GM21619 (cell line): ENCODE results near the gene WT1.
"Not testable (repeated sequence)": the region's sequence is repeated elsewhere in the genome, so short reads cannot be mapped to it uniquely, and the experiment has no call there.

ENCODE experiments used
- ATAC-seq: cut with Tn5 transposase; IDR thresholded peaks from one replicate; pipeline ENCODE4 v1.9.1; 2021; ENCODE audit not compliant: unreplicated experiment

The WT1 gene

GRCh38 chr11:32388871-32389770 is 46.2 kb downstream of the WT1 start:
- no peak for ATAC-seq

- ATAC-seq: no peak
Measured at GRCh38 chr11:32388365-32388764, 47.0 kb downstream of the WT1 start.

- ATAC-seq: no peak
Measured at GRCh38 chr11:32387411-32387810, 47.9 kb downstream of the WT1 start.

GRCh38 chr11:32386770-32387377 is 48.5 kb downstream of the WT1 start:
- no peak for ATAC-seq

GRCh38 chr11:32385998-32386397 is 49.3 kb downstream of the WT1 start:
- ATAC-seq: no peak

- no peak for ATAC-seq
Measured at GRCh38 chr11:32382339-32383049, 52.8 kb downstream of the WT1 start.

GRCh38 chr11:32381179-32381578 is 54.2 kb downstream of the WT1 start:
- ATAC-seq: no peak

GRCh38 chr11:32379719-32380118 is 55.6 kb downstream of the WT1 start:
- no peak for ATAC-seq

- no peak for ATAC-seq
Measured at GRCh38 chr11:32375826-32376225, 59.5 kb downstream of the WT1 start.

- peak; percentile 72 for ATAC-seq
Measured at GRCh38 chr11:32374261-32374711, 61.1 kb downstream of the WT1 start.

- not testable (repeated sequence) for ATAC-seq
Measured at GRCh38 chr11:32369987-32370386, 65.4 kb downstream of the WT1 start.

- ATAC-seq: no peak
Measured at GRCh38 chr11:32366666-32367065, 68.7 kb downstream of the WT1 start.

- no peak for ATAC-seq
Measured at GRCh38 chr11:32365192-32365591, 70.1 kb downstream of the WT1 start.

GRCh38 chr11:32358729-32359128 is 76.6 kb downstream of the WT1 start:
- no peak for ATAC-seq

- no peak for ATAC-seq
Measured at GRCh38 chr11:32353884-32354283, 81.5 kb downstream of the WT1 start.

GRCh38 chr11:32348502-32348901 is 86.8 kb downstream of the WT1 start:
- no peak for ATAC-seq

GRCh38 chr11:32344946-32345345 is 90.4 kb downstream of the WT1 start:
- ATAC-seq: no peak

- no peak for ATAC-seq
Measured at GRCh38 chr11:32343325-32344008, 91.9 kb downstream of the WT1 start.

GRCh38 chr11:32341620-32342613 is 93.4 kb downstream of the WT1 start:
- no peak for ATAC-seq

GRCh38 chr11:32340181-32340580 is 95.2 kb downstream of the WT1 start:
- ATAC-seq: no peak
